ENCODE measurements around the gene CHST11.

CHST11 gene

GRCh38 chr12:104630230-104630670 lies 173.5 kb downstream of the CHST11 start:
- TF ChIP-seq CTCF (IDR thresholded peaks at IDR 0.05; ENCODE audit: control insufficient read depth, extremely low read depth, insufficient read depth): no peak
- no peak overlapping the region for H3K4me3 ChIP-seq (ENCODE audit: low read depth, low read length)
- DNase-seq (ENCODE audit: low read depth): no peak

GRCh38 chr12:104631867-104632266 lies 175.1 kb downstream of the CHST11 start:
- no peak for DNase-seq (ENCODE audit: low read depth)
- TF ChIP-seq CTCF (IDR thresholded peaks at IDR 0.05; ENCODE audit: control insufficient read depth, extremely low read depth, insufficient read depth): no peak
- no peak overlapping the region for H3K4me3 ChIP-seq (ENCODE audit: low read depth, low read length)

GRCh38 chr12:104632724-104633201 lies 176.0 kb downstream of the CHST11 start:
- H3K4me3 ChIP-seq (ENCODE audit: low read depth, low read length): no peak overlapping the region
- DNase-seq (ENCODE audit: low read depth): no peak
- TF ChIP-seq CTCF (IDR thresholded peaks at IDR 0.05; ENCODE audit: control insufficient read depth, extremely low read depth, insufficient read depth): no peak

GRCh38 chr12:104634044-104634443 lies 177.3 kb downstream of the CHST11 start:
- no peak for DNase-seq (ENCODE audit: low read depth)

GRCh38 chr12:104634852-104635251 lies 178.1 kb downstream of the CHST11 start:
- no peak overlapping the region for H3K4me3 ChIP-seq (ENCODE audit: low read depth, low read length)
- no peak for TF ChIP-seq CTCF (IDR thresholded peaks at IDR 0.05; ENCODE audit: control insufficient read depth, extremely low read depth, insufficient read depth)
- DNase-seq (ENCODE audit: low read depth): no peak

More at GRCh38 chr12:104634044-104634443, 177.3 kb downstream of the CHST11 start:
- H3K4me3 ChIP-seq (ENCODE audit: low read depth, low read length): no peak overlapping the region
- no peak for TF ChIP-seq CTCF (IDR thresholded peaks at IDR 0.05; ENCODE audit: control insufficient read depth, extremely low read depth, insufficient read depth)

GRCh38 chr12:104635607-104636343 lies 179.0 kb downstream of the CHST11 start:
- H3K4me3 ChIP-seq (ENCODE audit: low read depth, low read length): no peak overlapping the region
- no peak for TF ChIP-seq CTCF (IDR thresholded peaks at IDR 0.05; ENCODE audit: control insufficient read depth, extremely low read depth, insufficient read depth)
- no peak for DNase-seq (ENCODE audit: low read depth)

GRCh38 chr12:104636496-104636895 lies 179.7 kb downstream of the CHST11 start:
- TF ChIP-seq CTCF (IDR thresholded peaks at IDR 0.05; ENCODE audit: control insufficient read depth, extremely low read depth, insufficient read depth): no peak
- H3K4me3 ChIP-seq (ENCODE audit: low read depth, low read length): no peak overlapping the region
- no peak for DNase-seq (ENCODE audit: low read depth)
